Measurements from ENCODE around the gene ZDHHC13. TPM values are rescaled to one million over a fixed set of nuclear protein-coding genes. Genes with fewer than 3 reads are reported as not detected.

ZDHHC13 gene
- total RNA-seq, 1 experiment from 2014 or later: 20.9 TPM

DNA sequence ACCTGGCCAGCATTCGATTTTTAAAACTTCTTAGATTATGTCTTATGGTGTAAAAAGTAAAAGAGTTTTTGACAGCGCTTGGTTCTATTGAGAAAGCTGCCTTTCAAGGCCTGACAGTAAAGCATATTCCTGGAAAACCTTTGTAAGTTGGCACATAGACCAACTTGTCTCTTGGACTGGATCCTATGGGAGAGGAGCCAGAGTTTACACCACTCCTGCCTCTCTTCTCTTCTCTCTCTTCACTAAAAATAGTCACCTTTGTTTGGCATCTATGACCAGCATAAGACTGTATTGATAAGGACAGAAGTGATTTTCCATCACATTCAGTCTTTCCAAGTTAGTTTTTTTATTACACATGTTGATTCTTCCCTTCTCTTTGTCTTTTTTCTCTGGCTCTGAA is 51.1 kb downstream of the ZDHHC13 start:
- Mint-ChIP-seq H3K27ac (no peak overlapping the region), H3K36me3 (peaks cover 55% of the 10 kb centered on the region), H3K4me3 (no peak overlapping the region), H3K9me3 (no peaks in the 10 kb centered on the region), H3K4me1 (no peaks in the 10 kb centered on the region), H3K27me3 (ENCODE audit: low read depth) (no peaks in the 10 kb centered on the region)
- CTCF ChIA-PET: no interaction called here
- DNase-seq (ENCODE audit: low spot score) (no peak), ATAC-seq (no peak)
- POLR2A ChIA-PET: interaction anchor here (0.7 kb wide), 1 partner anchor 896 kb away, joined by 3 read pairs; no protein-coding TSS in a partner anchor
- TF ChIP-seq, protein P1, sequence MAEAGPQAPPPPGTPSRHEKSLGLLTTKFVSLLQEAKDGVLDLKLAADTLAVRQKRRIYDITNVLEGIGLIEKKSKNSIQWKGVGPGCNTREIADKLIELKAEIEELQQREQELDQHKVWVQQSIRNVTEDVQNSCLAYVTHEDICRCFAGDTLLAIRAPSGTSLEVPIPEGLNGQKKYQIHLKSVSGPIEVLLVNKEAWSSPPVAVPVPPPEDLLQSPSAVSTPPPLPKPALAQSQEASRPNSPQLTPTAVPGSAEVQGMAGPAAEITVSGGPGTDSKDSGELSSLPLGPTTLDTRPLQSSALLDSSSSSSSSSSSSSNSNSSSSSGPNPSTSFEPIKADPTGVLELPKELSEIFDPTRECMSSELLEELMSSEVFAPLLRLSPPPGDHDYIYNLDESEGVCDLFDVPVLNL (CRISPR knock-in tag; IDR thresholded peaks at IDR 0.05; ENCODE audit: borderline replicate concordance, low read depth): no peak
- TF ChIP-seq, protein P2, sequence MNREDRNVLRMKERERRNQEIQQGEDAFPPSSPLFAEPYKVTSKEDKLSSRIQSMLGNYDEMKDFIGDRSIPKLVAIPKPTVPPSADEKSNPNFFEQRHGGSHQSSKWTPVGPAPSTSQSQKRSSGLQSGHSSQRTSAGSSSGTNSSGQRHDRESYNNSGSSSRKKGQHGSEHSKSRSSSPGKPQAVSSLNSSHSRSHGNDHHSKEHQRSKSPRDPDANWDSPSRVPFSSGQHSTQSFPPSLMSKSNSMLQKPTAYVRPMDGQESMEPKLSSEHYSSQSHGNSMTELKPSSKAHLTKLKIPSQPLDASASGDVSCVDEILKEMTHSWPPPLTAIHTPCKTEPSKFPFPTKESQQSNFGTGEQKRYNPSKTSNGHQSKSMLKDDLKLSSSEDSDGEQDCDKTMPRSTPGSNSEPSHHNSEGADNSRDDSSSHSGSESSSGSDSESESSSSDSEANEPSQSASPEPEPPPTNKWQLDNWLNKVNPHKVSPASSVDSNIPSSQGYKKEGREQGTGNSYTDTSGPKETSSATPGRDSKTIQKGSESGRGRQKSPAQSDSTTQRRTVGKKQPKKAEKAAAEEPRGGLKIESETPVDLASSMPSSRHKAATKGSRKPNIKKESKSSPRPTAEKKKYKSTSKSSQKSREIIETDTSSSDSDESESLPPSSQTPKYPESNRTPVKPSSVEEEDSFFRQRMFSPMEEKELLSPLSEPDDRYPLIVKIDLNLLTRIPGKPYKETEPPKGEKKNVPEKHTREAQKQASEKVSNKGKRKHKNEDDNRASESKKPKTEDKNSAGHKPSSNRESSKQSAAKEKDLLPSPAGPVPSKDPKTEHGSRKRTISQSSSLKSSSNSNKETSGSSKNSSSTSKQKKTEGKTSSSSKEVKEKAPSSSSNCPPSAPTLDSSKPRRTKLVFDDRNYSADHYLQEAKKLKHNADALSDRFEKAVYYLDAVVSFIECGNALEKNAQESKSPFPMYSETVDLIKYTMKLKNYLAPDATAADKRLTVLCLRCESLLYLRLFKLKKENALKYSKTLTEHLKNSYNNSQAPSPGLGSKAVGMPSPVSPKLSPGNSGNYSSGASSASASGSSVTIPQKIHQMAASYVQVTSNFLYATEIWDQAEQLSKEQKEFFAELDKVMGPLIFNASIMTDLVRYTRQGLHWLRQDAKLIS (CRISPR knock-in tag; IDR thresholded peaks at IDR 0.05; ENCODE audit: borderline replicate concordance): no peak
- no peak for TF ChIP-seq CREB1 (CRISPR knock-in tag; IDR thresholded peaks at IDR 0.05)
- no peak for TF ChIP-seq TP53 (CRISPR knock-in tag; IDR thresholded peaks at IDR 0.05)
- no peak for TF ChIP-seq OVOL2 (CRISPR knock-in tag; IDR thresholded peaks at IDR 0.05; ENCODE audit: borderline replicate concordance)
- TF ChIP-seq PRRX2 (CRISPR knock-in tag; IDR thresholded peaks at IDR 0.05): no peak
- TF ChIP-seq, protein P3, sequence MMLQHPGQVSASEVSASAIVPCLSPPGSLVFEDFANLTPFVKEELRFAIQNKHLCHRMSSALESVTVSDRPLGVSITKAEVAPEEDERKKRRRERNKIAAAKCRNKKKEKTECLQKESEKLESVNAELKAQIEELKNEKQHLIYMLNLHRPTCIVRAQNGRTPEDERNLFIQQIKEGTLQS (CRISPR knock-in tag; conservative IDR thresholded peaks at IDR 0.05): no peak
- TF ChIP-seq ZNF138 (CRISPR knock-in tag; conservative IDR thresholded peaks at IDR 0.05): no peak
- TF ChIP-seq, protein P4, sequence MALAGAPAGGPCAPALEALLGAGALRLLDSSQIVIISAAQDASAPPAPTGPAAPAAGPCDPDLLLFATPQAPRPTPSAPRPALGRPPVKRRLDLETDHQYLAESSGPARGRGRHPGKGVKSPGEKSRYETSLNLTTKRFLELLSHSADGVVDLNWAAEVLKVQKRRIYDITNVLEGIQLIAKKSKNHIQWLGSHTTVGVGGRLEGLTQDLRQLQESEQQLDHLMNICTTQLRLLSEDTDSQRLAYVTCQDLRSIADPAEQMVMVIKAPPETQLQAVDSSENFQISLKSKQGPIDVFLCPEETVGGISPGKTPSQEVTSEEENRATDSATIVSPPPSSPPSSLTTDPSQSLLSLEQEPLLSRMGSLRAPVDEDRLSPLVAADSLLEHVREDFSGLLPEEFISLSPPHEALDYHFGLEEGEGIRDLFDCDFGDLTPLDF (CRISPR knock-in tag; IDR thresholded peaks at IDR 0.05): no peak
- TF ChIP-seq, protein P5, sequence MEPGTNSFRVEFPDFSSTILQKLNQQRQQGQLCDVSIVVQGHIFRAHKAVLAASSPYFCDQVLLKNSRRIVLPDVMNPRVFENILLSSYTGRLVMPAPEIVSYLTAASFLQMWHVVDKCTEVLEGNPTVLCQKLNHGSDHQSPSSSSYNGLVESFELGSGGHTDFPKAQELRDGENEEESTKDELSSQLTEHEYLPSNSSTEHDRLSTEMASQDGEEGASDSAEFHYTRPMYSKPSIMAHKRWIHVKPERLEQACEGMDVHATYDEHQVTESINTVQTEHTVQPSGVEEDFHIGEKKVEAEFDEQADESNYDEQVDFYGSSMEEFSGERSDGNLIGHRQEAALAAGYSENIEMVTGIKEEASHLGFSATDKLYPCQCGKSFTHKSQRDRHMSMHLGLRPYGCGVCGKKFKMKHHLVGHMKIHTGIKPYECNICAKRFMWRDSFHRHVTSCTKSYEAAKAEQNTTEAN (CRISPR knock-in tag; IDR thresholded peaks at IDR 0.05): no peak
- no peak for TF ChIP-seq CBFB (CRISPR knock-in tag; IDR thresholded peaks at IDR 0.05; ENCODE audit: low read depth)
- TF ChIP-seq, protein P6, sequence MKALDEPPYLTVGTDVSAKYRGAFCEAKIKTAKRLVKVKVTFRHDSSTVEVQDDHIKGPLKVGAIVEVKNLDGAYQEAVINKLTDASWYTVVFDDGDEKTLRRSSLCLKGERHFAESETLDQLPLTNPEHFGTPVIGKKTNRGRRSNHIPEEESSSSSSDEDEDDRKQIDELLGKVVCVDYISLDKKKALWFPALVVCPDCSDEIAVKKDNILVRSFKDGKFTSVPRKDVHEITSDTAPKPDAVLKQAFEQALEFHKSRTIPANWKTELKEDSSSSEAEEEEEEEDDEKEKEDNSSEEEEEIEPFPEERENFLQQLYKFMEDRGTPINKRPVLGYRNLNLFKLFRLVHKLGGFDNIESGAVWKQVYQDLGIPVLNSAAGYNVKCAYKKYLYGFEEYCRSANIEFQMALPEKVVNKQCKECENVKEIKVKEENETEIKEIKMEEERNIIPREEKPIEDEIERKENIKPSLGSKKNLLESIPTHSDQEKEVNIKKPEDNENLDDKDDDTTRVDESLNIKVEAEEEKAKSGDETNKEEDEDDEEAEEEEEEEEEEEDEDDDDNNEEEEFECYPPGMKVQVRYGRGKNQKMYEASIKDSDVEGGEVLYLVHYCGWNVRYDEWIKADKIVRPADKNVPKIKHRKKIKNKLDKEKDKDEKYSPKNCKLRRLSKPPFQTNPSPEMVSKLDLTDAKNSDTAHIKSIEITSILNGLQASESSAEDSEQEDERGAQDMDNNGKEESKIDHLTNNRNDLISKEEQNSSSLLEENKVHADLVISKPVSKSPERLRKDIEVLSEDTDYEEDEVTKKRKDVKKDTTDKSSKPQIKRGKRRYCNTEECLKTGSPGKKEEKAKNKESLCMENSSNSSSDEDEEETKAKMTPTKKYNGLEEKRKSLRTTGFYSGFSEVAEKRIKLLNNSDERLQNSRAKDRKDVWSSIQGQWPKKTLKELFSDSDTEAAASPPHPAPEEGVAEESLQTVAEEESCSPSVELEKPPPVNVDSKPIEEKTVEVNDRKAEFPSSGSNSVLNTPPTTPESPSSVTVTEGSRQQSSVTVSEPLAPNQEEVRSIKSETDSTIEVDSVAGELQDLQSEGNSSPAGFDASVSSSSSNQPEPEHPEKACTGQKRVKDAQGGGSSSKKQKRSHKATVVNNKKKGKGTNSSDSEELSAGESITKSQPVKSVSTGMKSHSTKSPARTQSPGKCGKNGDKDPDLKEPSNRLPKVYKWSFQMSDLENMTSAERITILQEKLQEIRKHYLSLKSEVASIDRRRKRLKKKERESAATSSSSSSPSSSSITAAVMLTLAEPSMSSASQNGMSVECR (CRISPR knock-in tag; IDR thresholded peaks at IDR 0.05; ENCODE audit: borderline replicate concordance): no peak
- TF ChIP-seq JUN (CRISPR knock-in tag; IDR thresholded peaks at IDR 0.05): no peak
- TF ChIP-seq, protein P7, sequence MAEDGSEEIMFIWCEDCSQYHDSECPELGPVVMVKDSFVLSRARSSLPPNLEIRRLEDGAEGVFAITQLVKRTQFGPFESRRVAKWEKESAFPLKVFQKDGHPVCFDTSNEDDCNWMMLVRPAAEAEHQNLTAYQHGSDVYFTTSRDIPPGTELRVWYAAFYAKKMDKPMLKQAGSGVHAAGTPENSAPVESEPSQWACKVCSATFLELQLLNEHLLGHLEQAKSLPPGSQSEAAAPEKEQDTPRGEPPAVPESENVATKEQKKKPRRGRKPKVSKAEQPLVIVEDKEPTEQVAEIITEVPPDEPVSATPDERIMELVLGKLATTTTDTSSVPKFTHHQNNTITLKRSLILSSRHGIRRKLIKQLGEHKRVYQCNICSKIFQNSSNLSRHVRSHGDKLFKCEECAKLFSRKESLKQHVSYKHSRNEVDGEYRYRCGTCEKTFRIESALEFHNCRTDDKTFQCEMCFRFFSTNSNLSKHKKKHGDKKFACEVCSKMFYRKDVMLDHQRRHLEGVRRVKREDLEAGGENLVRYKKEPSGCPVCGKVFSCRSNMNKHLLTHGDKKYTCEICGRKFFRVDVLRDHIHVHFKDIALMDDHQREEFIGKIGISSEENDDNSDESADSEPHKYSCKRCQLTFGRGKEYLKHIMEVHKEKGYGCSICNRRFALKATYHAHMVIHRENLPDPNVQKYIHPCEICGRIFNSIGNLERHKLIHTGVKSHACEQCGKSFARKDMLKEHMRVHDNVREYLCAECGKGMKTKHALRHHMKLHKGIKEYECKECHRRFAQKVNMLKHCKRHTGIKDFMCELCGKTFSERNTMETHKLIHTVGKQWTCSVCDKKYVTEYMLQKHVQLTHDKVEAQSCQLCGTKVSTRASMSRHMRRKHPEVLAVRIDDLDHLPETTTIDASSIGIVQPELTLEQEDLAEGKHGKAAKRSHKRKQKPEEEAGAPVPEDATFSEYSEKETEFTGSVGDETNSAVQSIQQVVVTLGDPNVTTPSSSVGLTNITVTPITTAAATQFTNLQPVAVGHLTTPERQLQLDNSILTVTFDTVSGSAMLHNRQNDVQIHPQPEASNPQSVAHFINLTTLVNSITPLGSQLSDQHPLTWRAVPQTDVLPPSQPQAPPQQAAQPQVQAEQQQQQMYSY (CRISPR knock-in tag; IDR thresholded peaks at IDR 0.05): no peak
- no peak for TF ChIP-seq NFE2L1 (CRISPR knock-in tag; IDR thresholded peaks at IDR 0.05)
- TF ChIP-seq, protein P8, sequence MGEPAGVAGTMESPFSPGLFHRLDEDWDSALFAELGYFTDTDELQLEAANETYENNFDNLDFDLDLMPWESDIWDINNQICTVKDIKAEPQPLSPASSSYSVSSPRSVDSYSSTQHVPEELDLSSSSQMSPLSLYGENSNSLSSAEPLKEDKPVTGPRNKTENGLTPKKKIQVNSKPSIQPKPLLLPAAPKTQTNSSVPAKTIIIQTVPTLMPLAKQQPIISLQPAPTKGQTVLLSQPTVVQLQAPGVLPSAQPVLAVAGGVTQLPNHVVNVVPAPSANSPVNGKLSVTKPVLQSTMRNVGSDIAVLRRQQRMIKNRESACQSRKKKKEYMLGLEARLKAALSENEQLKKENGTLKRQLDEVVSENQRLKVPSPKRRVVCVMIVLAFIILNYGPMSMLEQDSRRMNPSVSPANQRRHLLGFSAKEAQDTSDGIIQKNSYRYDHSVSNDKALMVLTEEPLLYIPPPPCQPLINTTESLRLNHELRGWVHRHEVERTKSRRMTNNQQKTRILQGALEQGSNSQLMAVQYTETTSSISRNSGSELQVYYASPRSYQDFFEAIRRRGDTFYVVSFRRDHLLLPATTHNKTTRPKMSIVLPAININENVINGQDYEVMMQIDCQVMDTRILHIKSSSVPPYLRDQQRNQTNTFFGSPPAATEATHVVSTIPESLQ (CRISPR knock-in tag; IDR thresholded peaks at IDR 0.05): no peak

Measured in WTC11 (cell line).